Measurements from ENCODE around the gene CX3CL1. TPM values are rescaled to one million over a fixed set of nuclear protein-coding genes. Genes with fewer than 3 reads are reported as not detected.
"Not testable (repeated sequence)": the region's sequence is repeated elsewhere in the genome, so short reads cannot be mapped to it uniquely, and the experiment has no call there.

The CX3CL1 gene
- total RNA-seq = under 1 TPM in 2 of 3 donors, not detected in 1; 0.05 TPM

DNA sequence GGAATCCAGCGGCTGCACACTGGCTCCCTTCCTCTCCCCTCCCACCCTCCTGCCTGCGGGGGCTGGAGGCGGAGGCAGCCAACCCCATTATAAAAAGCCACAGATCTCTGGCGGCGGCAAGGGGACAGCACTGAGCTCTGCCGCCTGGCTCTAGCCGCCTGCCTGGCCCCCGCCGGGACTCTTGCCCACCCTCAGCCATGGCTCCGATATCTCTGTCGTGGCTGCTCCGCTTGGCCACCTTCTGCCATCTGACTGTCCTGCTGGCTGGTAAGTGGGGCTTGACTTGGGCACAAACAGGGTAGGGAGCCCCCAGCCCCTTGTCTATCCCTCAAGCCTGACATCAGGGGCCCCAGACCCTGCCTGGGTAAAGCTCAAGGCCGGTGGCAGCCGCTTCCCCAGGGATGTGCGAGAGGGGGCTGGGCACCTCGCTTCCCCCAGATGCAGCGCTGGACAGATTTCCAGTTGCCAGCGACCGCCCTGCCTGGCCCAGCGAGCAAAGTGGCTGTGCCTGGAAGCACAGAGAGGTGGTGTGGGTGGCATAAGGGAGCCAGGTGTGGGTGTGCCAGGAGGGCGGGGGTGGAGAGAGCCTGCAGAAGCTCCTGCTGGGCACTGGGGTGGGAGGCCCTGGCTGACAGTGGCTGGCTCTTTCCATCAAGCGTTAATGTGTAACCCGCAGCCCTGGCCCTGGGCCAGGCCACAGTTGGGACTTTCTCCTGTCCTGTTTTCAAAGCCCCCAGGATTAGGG, at the start of gene CX3CL1:
CX3CL1 (plus strand) TSS at position 119 of the 745 bp plus-strand sequence; CDS start at position 198, 79 bp downstream.
- no peak for ATAC-seq
- peaks cover 12% of the 10 kb centered on the region for H3K27me3 Mint-ChIP-seq (ENCODE audit: low read depth)
- no peak for DNase-seq
- H3K4me1 Mint-ChIP-seq (ENCODE audit: low read depth) = peaks cover 5% of the 10 kb centered on the region
- no peaks in the 10 kb centered on the region for H3K36me3 Mint-ChIP-seq (ENCODE audit: insufficient read depth)
- no peak within 1 kb of the TSS for H3K4me3 Mint-ChIP-seq
- H3K9me3 Mint-ChIP-seq = no peaks in the 10 kb centered on the region

GRCh38 chr16:57324749-57325148, 47.5 kb upstream of the CX3CL1 start:
- Mint-ChIP-seq H3K9me3 (peaks cover 4% of the 10 kb centered on the region), H3K27me3 (ENCODE audit: low read depth) (no peaks in the 10 kb centered on the region), H3K36me3 (ENCODE audit: insufficient read depth) (no peaks in the 10 kb centered on the region), H3K4me3 (no peak overlapping the region), H3K4me1 (ENCODE audit: low read depth) (no peaks in the 10 kb centered on the region)
- ATAC-seq (no peak), DNase-seq (no peak)

DNA sequence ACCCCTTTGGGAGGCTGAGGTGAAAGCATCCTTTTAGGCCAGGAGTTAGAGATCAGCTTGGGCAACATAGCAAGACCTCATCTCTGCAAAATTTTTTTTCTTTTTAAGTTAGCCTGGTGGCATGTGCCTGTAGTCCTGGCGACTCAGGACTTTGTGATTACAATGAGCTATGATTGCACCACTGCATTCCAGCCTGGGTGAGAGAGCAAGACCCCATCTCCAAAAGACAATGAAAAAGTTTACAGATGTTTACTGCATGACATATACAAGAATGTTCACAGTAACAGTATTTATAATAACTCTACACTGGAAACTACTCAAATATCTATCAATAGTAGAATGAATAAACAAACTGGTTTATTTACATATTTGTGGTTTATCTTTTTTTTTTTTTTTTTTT, 46.8 kb upstream of the CX3CL1 start:
- no peaks in the 10 kb centered on the region for H3K4me1 Mint-ChIP-seq (ENCODE audit: low read depth)
- DNase-seq (no peak), ATAC-seq (no peak)
- H3K27me3 Mint-ChIP-seq (ENCODE audit: low read depth) = no peaks in the 10 kb centered on the region
- no peak overlapping the region for H3K4me3 Mint-ChIP-seq
- H3K36me3 Mint-ChIP-seq (ENCODE audit: insufficient read depth) = no peaks in the 10 kb centered on the region
- H3K9me3 Mint-ChIP-seq = peaks cover 4% of the 10 kb centered on the region

GRCh38 chr16:57329718-57330327, 42.5 kb upstream of the CX3CL1 start:
- peaks cover 9% of the 10 kb centered on the region for H3K9me3 Mint-ChIP-seq
- no peaks in the 10 kb centered on the region for H3K4me1 Mint-ChIP-seq (ENCODE audit: low read depth)
- H3K27me3 Mint-ChIP-seq (ENCODE audit: low read depth) = peaks cover 5% of the 10 kb centered on the region
- DNase-seq = no peak
- H3K36me3 Mint-ChIP-seq (ENCODE audit: insufficient read depth) = no peaks in the 10 kb centered on the region
- no peak for ATAC-seq
- H3K4me3 Mint-ChIP-seq = no peak overlapping the region

GRCh38 chr16:57331355-57331754, 40.9 kb upstream of the CX3CL1 start:
- Mint-ChIP-seq H3K9me3 (peaks cover 5% of the 10 kb centered on the region), H3K36me3 (ENCODE audit: insufficient read depth) (no peaks in the 10 kb centered on the region), H3K27me3 (ENCODE audit: low read depth) (peaks cover 10% of the 10 kb centered on the region), H3K4me3 (no peak overlapping the region), H3K4me1 (ENCODE audit: low read depth) (no peaks in the 10 kb centered on the region)
- ATAC-seq = no peak
- DNase-seq = no peak

DNA sequence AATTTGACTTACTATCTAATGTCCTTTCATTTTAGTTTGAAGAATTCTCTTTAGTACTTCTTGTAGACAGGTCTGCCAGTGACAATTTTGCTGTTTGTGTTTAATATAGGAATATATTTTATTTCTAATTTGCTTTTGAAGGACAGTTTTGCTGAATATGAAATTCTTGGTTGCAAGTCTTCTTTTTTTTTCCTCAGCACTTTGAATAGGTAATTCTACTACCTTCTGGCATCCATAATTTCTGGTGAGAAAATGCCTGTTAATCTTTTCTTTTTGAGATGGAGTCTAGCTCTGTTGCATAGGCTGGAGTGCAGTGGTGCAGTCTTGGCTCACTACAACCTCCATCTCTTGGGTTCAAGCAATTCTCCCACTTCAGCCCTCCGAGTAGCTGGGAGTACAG, 38.9 kb upstream of the CX3CL1 start:
- DNase-seq (no peak), ATAC-seq (no peak)
- no peaks in the 10 kb centered on the region for H3K36me3 Mint-ChIP-seq (ENCODE audit: insufficient read depth)
- H3K9me3 Mint-ChIP-seq = peaks cover 5% of the 10 kb centered on the region
- H3K4me3 Mint-ChIP-seq = no peak overlapping the region
- H3K4me1 Mint-ChIP-seq (ENCODE audit: low read depth) = no peaks in the 10 kb centered on the region
- peaks cover 10% of the 10 kb centered on the region for H3K27me3 Mint-ChIP-seq (ENCODE audit: low read depth)

DNA sequence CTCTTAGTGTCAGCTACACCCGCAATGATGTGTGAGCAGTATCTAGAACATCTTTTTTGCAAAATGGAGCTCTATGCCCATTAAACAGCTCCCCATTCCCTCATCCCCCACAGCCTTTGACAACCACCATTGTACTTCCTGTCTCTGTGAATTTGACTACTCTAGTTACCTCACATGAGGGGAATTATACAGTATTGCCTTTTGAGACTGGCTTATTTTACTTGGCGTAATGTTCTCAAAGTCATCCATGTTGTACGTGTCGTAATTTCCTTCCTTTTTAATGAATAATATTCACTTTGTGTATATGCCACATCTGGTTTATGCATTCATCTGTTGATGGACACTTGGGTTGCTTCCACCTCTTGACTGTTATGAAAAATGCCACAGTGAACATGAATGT, 36.9 kb upstream of the CX3CL1 start:
- H3K36me3 Mint-ChIP-seq (ENCODE audit: insufficient read depth) = no peaks in the 10 kb centered on the region
- H3K9me3 Mint-ChIP-seq = peaks cover 5% of the 10 kb centered on the region
- peaks cover 20% of the 10 kb centered on the region for H3K27me3 Mint-ChIP-seq (ENCODE audit: low read depth)
- H3K4me3 Mint-ChIP-seq = no peak overlapping the region
- ATAC-seq = no peak
- no peak for DNase-seq
- peaks cover 3% of the 10 kb centered on the region for H3K4me1 Mint-ChIP-seq (ENCODE audit: low read depth)

- H3K27me3 Mint-ChIP-seq (ENCODE audit: low read depth) = peaks cover 41% of the 10 kb centered on the region
- H3K4me3 Mint-ChIP-seq = no peak overlapping the region
Measured at GRCh38 chr16:57341062-57341440, 31.2 kb upstream of the CX3CL1 start.

GRCh38 chr16:57341441-57342303, 30.6 kb upstream of the CX3CL1 start:
- no peaks in the 10 kb centered on the region for H3K36me3 Mint-ChIP-seq (ENCODE audit: insufficient read depth)
- no peak for ATAC-seq
- peaks cover 41% of the 10 kb centered on the region for H3K27me3 Mint-ChIP-seq (ENCODE audit: low read depth)
- H3K4me1 Mint-ChIP-seq (ENCODE audit: low read depth) = peaks cover 14% of the 10 kb centered on the region
- DNase-seq = no peak
- H3K9me3 Mint-ChIP-seq = no peaks in the 10 kb centered on the region
- no peak overlapping the region for H3K4me3 Mint-ChIP-seq

More at GRCh38 chr16:57341062-57341440, 31.2 kb upstream of the CX3CL1 start:
- H3K9me3 Mint-ChIP-seq = no peaks in the 10 kb centered on the region
- ATAC-seq (no peak), DNase-seq (no peak)
- H3K36me3 Mint-ChIP-seq (ENCODE audit: insufficient read depth) = no peaks in the 10 kb centered on the region
- H3K4me1 Mint-ChIP-seq (ENCODE audit: low read depth) = peaks cover 14% of the 10 kb centered on the region

GRCh38 chr16:57342606-57343005, 29.7 kb upstream of the CX3CL1 start:
- not testable (repeated sequence) for H3K4me3 Mint-ChIP-seq; DNase-seq; H3K36me3 Mint-ChIP-seq (ENCODE audit: insufficient read depth); ATAC-seq; H3K9me3 Mint-ChIP-seq
- Mint-ChIP-seq H3K4me1 (ENCODE audit: low read depth) (peaks cover 17% of the 10 kb centered on the region), H3K27me3 (ENCODE audit: low read depth) (peaks cover 49% of the 10 kb centered on the region)

GRCh38 chr16:57343221-57343620, 29.1 kb upstream of the CX3CL1 start:
- Mint-ChIP-seq H3K27me3 (ENCODE audit: low read depth) (peaks cover 55% of the 10 kb centered on the region), H3K4me3 (no peak overlapping the region), H3K9me3 (peaks cover 5% of the 10 kb centered on the region), H3K36me3 (ENCODE audit: insufficient read depth) (no peaks in the 10 kb centered on the region), H3K4me1 (ENCODE audit: low read depth) (peaks cover 17% of the 10 kb centered on the region)
- no peak for ATAC-seq
- DNase-seq = no peak

- ATAC-seq; H3K36me3 Mint-ChIP-seq (ENCODE audit: insufficient read depth); H3K9me3 Mint-ChIP-seq; H3K4me3 Mint-ChIP-seq; DNase-seq: not testable (repeated sequence)
- Mint-ChIP-seq H3K4me1 (ENCODE audit: low read depth) (peaks cover 23% of the 10 kb centered on the region), H3K27me3 (ENCODE audit: low read depth) (peaks cover 56% of the 10 kb centered on the region)
Measured at GRCh38 chr16:57344094-57344493, 28.2 kb upstream of the CX3CL1 start.

- DNase-seq (no peak), ATAC-seq (no peak)
- no peaks in the 10 kb centered on the region for H3K36me3 Mint-ChIP-seq (ENCODE audit: insufficient read depth)
- H3K9me3 Mint-ChIP-seq = peaks cover 5% of the 10 kb centered on the region
- H3K27me3 Mint-ChIP-seq (ENCODE audit: low read depth) = peaks cover 61% of the 10 kb centered on the region
- peaks cover 27% of the 10 kb centered on the region for H3K4me1 Mint-ChIP-seq (ENCODE audit: low read depth)
- no peak overlapping the region for H3K4me3 Mint-ChIP-seq
Measured at GRCh38 chr16:57345021-57345420, 27.3 kb upstream of the CX3CL1 start.

GRCh38 chr16:57345666-57346204, 26.6 kb upstream of the CX3CL1 start:
- no peak for ATAC-seq
- peaks cover 5% of the 10 kb centered on the region for H3K9me3 Mint-ChIP-seq
- H3K36me3 Mint-ChIP-seq (ENCODE audit: insufficient read depth) = no peaks in the 10 kb centered on the region
- no peak for DNase-seq
- no peak overlapping the region for H3K4me3 Mint-ChIP-seq
- H3K27me3 Mint-ChIP-seq (ENCODE audit: low read depth) = peaks cover 62% of the 10 kb centered on the region
- H3K4me1 Mint-ChIP-seq (ENCODE audit: low read depth) = peaks cover 27% of the 10 kb centered on the region
